Fibroblast of mammary gland (primary cell): Measurements from ENCODE around the gene HDC.

Experiments used
- DNase-seq: peaks from one replicate; pipeline ENCODE4 v3.0.0-alpha.2; 2010; ENCODE audit warnings: low read depth
- H3K4me3 ChIP-seq: 2 replicates; pipeline ENCODE4 v1.5.1; 2011; ENCODE audit warnings: low read depth, mild to moderate bottlenecking, low read length, moderate library complexity; ENCODE audit not compliant: control insufficient read depth
- CTCF ChIP-seq: conservative IDR thresholded peaks from 2 replicates; pipeline ENCODE4 v1.5.1; 2011; ENCODE audit warnings: low read depth, low read length, inconsistent platforms; ENCODE audit not compliant: control insufficient read depth, insufficient read depth

Gene HDC

DNA sequence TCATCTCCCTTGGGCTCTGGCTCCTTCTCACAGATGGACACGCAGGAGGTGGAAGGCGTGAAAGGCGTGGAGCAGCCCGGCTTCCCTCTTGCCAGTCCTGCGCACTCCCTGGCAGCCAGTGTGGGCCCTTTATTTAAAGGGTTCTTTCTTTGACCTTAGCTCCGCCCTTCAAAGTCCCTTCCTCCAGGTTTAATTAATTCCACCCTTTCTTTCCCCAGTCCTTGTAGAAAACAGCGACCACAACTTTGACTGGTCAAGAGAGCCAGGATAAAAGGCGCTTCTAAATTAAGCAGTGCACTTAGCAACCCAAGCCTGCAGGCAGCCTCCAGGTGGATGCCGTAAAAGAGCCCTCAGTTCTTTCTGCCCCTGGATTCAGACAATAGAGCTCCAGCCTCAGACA, at the start of gene HDC:
Gene HDC, minus strand, starts transcription at position 107 of the 400 bp plus-strand sequence. Its CDS starts 103 bp downstream, at position 4.
- DNase-seq, result no peak
- H3K4me3 ChIP-seq, result no peak within 1 kb of the TSS
- no peak for TF ChIP-seq CTCF

- no peak overlapping the region for H3K4me3 ChIP-seq
- TF ChIP-seq CTCF, result no peak
- no peak for DNase-seq
Observed at GRCh38 chr15:50312636-50313035, 47.1 kb upstream of the HDC start.

DNA sequence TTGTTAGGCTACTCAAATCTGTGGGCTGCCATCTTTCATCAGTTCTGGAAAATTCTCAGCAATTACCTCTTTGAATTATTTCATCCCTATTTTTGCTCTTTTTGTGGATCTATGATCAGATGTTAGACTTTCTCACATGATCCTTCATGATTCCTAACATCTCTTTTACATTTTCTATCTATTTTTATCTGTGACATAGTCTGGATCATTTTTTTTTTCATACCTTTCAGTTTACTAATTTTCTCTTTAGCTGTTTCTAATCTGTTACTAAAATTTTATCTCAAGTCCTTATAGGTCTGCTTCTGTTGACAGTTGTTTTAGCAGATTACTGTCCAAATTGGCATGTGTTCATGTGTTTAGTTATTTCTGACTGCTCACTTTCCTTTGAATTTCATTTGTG, 42.3 kb upstream of the HDC start:
- no peak for DNase-seq
- TF ChIP-seq CTCF, result no peak
- H3K4me3 ChIP-seq, result no peak overlapping the region

DNA sequence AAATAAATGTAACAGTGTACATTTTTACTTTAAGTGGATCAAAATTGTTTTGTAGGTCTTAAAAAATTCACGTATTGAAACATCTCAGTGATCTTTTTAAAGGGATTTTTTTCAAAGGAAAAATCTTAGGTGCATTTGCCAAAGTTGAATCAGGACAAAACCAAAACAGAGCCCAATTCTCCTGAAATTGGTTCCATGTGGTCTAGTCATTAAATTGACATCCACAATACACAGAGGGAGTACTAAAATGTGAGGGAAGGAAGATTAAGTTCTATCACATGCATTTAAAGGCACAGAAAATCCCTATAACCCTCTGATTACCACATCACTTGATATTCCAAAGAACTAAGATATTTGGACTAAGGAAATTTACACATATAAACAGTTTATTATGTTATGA, 39.3 kb upstream of the HDC start:
- TF ChIP-seq CTCF, result no peak
- DNase-seq, result peak; percentile 58
- H3K4me3 ChIP-seq, result no peak overlapping the region

DNA sequence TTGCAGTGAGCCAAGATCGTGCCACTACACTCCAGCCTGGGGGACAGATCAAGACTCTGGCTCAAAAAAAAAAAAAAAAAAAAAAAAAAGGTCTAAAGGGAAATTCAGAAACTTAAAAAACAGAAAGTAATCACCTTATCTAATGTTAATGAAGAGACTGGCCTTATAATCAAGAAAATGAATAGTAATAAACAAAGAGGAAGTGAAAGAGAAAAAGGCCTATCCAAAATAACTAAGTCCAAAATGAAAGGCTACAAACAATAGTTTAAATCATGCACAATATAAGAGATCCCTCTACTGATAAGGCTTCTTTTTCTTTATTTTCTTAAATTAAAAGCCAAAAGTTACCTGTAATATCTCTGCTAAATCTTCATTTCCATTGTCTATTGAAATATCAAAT, 37.1 kb upstream of the HDC start:
- no peak for DNase-seq
- no peak for TF ChIP-seq CTCF
- no peak overlapping the region for H3K4me3 ChIP-seq

- no peak for TF ChIP-seq CTCF
- H3K4me3 ChIP-seq, result no peak overlapping the region
- DNase-seq, result peak; percentile 42
Observed at GRCh38 chr15:50298340-50298739, 32.8 kb upstream of the HDC start.

DNA sequence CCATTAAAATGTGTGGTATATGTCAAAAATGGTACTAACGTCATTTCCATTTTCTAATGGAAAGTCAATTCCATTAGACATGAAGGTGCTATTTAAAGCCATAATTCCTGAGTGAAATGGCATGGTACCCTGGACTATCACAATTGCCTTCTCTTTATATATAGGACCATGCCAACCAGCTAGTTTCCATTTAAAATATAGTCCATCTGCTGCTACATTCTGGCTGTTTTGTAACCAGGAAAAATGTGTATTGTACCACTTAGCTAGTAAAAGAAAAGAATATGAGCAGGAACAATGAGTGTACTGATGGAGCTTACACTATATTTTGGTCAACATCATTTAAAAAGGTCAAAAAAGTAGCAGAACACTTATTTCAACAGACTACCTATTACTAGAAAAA, 30.4 kb upstream of the HDC start:
- no peak for TF ChIP-seq CTCF
- DNase-seq, result no peak
- H3K4me3 ChIP-seq, result no peak overlapping the region
